Measurements from ENCODE around the gene NGFR.

DNA sequence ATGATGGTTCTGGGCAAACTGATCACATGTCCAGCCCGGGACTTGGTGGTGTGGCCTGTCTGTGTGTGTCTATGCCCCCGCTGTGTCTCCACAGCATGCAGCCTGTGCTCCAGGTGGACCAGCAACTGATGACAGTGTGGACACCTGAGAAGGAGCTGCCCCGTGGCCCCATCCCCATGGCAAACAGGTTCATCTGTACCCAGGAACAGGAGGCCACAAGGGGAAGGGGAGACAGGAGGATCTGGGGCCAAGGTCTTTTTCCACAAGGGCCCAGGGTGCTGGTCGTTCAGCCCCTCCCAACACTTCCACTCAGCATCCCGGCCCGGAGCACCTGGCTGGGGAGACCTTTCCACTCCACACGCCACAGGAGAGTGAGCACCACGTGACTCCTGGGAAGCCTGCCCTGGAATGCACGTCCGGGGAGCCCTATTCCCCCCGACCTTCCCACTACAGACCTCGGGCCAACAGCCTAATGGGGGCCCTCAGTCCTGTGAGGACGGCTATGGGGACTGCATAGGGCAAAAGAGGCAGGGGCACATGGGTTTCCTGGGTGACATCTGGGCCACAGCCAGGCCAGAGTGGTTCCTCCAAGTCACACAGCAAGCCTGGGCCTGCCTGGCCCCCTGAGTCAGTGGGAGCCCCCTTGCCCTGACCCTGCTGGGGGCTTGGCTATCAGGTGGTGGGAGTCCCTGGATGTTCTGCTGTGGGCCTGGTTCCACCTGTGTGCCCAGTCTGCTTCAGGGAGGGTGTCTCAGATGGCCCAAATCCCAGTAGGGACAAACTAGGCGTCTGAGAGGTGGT, 59.8 kb downstream of the NGFR start:
- TF ChIP-seq, protein P1, sequence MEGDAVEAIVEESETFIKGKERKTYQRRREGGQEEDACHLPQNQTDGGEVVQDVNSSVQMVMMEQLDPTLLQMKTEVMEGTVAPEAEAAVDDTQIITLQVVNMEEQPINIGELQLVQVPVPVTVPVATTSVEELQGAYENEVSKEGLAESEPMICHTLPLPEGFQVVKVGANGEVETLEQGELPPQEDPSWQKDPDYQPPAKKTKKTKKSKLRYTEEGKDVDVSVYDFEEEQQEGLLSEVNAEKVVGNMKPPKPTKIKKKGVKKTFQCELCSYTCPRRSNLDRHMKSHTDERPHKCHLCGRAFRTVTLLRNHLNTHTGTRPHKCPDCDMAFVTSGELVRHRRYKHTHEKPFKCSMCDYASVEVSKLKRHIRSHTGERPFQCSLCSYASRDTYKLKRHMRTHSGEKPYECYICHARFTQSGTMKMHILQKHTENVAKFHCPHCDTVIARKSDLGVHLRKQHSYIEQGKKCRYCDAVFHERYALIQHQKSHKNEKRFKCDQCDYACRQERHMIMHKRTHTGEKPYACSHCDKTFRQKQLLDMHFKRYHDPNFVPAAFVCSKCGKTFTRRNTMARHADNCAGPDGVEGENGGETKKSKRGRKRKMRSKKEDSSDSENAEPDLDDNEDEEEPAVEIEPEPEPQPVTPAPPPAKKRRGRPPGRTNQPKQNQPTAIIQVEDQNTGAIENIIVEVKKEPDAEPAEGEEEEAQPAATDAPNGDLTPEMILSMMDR (conservative IDR thresholded peaks at IDR 0.05 in 1 of 2, IDR thresholded peaks at IDR 0.05 in 1 of 2; ENCODE audit: extremely low read depth in 1 of 2, insufficient read depth in 1 of 2, low read depth in 1 of 2, low read length in 2 of 2) = no peak
- TF ChIP-seq EZH2 (IDR thresholded peaks at IDR 0.05; ENCODE audit: borderline replicate concordance, low read length) = no peak
